Esophagus muscularis mucosa (tissue), 4 donors: ENCODE data around the gene TAS2R39. TPM values are rescaled to one million over a fixed set of nuclear protein-coding genes. Genes with fewer than 3 reads are reported as not detected.
"Not testable (repeated sequence)": the region's sequence is repeated elsewhere in the genome, so short reads cannot be mapped to it uniquely, and the experiment has no call there.

ENCODE experiments used
- DNase-seq: peaks from one replicate; pipeline ENCODE4 v3.0.0-alpha.2; 2017; ENCODE audit errors: extremely low spot score
- H3K27ac ChIP-seq, 4 donors: fragments of 200-600 bp; sonication (generic); replicated peaks in 1 of 4; 1 replicate in 3 of 4; 2 replicates in 1 of 4; pipeline ENCODE4 v1.5.1; 2016 to 2019; ENCODE audit warnings: mild to moderate bottlenecking in 1 of 4
- H3K27me3 ChIP-seq, 4 donors: fragments of 200-600 bp; sonication (generic); one replicate each; pipeline versions ENCODE4 v1.5.1 to v1.6.0; 2016 to 2019
- H3K36me3 ChIP-seq, 4 donors: fragments of 200-600 bp; sonication (generic); one replicate each; pipeline ENCODE4 v1.5.1; 2016 to 2019
- H3K4me1 ChIP-seq, 4 donors: fragments of 200-600 bp; sonication (generic); one replicate each; pipeline ENCODE4 v1.5.1; 2016 to 2019
- H3K4me3 ChIP-seq, 4 donors: fragments of 200-600 bp; sonication (generic); 1 replicate in 2 of 4; 2 replicates in 2 of 4; pipeline ENCODE4 v1.5.1; 2016 to 2019; ENCODE audit warnings: mild to moderate bottlenecking in 4 of 4, moderate library complexity in 1 of 4
- H3K9me3 ChIP-seq, 4 donors: fragments of 200-600 bp; sonication (generic); 1 replicate in 3 of 4; 2 replicates in 1 of 4; pipeline ENCODE4 v1.5.1; 2016 to 2019
- CTCF ChIP-seq, 3 experiments: fragments of 200-600 bp in 2 of 3; fragments of 450-650 bp in 1 of 3; sonication (generic) in 2 of 3; IDR thresholded peaks; one replicate each; pipeline ENCODE4 v1.5.1; 2017 to 2019; ENCODE audit warnings: antibody characterized with exemption in 3 of 3, mild to moderate bottlenecking in 2 of 3, moderate library complexity in 1 of 3
- EP300 ChIP-seq: sonication (generic); formaldehyde crosslinking; IDR thresholded peaks from one replicate; pipeline ENCODE4 v1.6.1; 2017; ENCODE audit warnings: antibody characterized with exemption
- POLR2A ChIP-seq: fragments of 450-650 bp; IDR thresholded peaks from one replicate; pipeline ENCODE4 v1.6.1; 2017; ENCODE audit warnings: antibody characterized with exemption, moderate library complexity, mild to moderate bottlenecking, low read depth
- POLR2AphosphoS5 ChIP-seq, 2 donors: sonication (generic); formaldehyde crosslinking; IDR thresholded peaks; one replicate each; pipeline ENCODE4 v1.6.1; 2017; ENCODE audit warnings: antibody characterized with exemption in 2 of 2
- WGBS: methylation state at CpG from one replicate; pipeline ENCODE4 v1.1.5; 2018; 5-methylcytosine and 5-hydroxymethylcytosine counted together
- intact Hi-C: fragments of 100-400 bp; cut with DNase I; formaldehyde crosslinking; loops from one replicate; pipeline ENCODE4 v1.15.1; 2023
- total RNA-seq, 4 donors: library from RNA; depleted of rRNA; stranded (reverse); fragments of >200 nt; gene quantifications; one replicate each; pipeline versions ENCODE4 v1.1.0 to v1.2.1, GENCODE V29; 2016

Gene TAS2R39
- not detected for total RNA-seq

- TF ChIP-seq CTCF (IDR thresholded peaks at IDR 0.05) = no peak
- TF ChIP-seq EP300 = no peak
- no peak for TF ChIP-seq POLR2AphosphoS5 (IDR thresholded peaks at IDR 0.05)
- TF ChIP-seq POLR2A = no peak
- DNase-seq = no peak
- no peak within 1 kb of the TSS for H3K4me3 ChIP-seq
- no peak within 1 kb of the TSS for H3K27ac ChIP-seq
- no peaks in the 10 kb centered on the region for H3K27me3 ChIP-seq
- 83% methylated on average over 3 of the region's 3 CpGs for WGBS
- no peaks in the 10 kb centered on the region for H3K4me1 ChIP-seq
- intact Hi-C loops = no loop called here
- H3K9me3 ChIP-seq = peaks cover 0 to 15% (median 4%) of the 10 kb centered on the region in 4 donors
- H3K36me3 ChIP-seq = no peaks in the 10 kb centered on the region
Observed at GRCh38 chr7:143183024-143183423, at the start of gene TAS2R39. TAS2R39 (plus strand) TSS chr7:143183419; CDS start chr7:143183419, 0 bp downstream.

GRCh38 chr7:143147070-143147469, 36.1 kb upstream of the TAS2R39 start:
- DNase-seq = no peak
- Histone ChIP-seq H3K36me3 (no peaks in the 10 kb centered on the region), H3K9me3 (no peaks in the 10 kb centered on the region), H3K4me3 (no peak overlapping the region), H3K4me1 (no peaks in the 10 kb centered on the region), H3K27ac (no peak overlapping the region), H3K27me3 (no peaks in the 10 kb centered on the region)
- TF ChIP-seq POLR2AphosphoS5 (IDR thresholded peaks at IDR 0.05) = no peak
- TF ChIP-seq EP300 = no peak
- no peak for TF ChIP-seq CTCF (IDR thresholded peaks at IDR 0.05)
- TF ChIP-seq POLR2A = no peak
- intact Hi-C loops = no loop called here

- intact Hi-C loops = no loop called here
- DNase-seq = no peak
- Histone ChIP-seq H3K36me3 (no peaks in the 10 kb centered on the region), H3K4me1 (no peaks in the 10 kb centered on the region), H3K27ac (no peak overlapping the region), H3K4me3 (no peak overlapping the region), H3K9me3 (no peaks in the 10 kb centered on the region), H3K27me3 (no peaks in the 10 kb centered on the region)
- 54% methylated on average over 4 of the region's 4 CpGs for WGBS
- TF ChIP-seq POLR2A (no peak), POLR2AphosphoS5 (IDR thresholded peaks at IDR 0.05) (no peak), EP300 (no peak), CTCF (IDR thresholded peaks at IDR 0.05) (no peak)
Observed at GRCh38 chr7:143148050-143148449, 35.2 kb upstream of the TAS2R39 start.

- H3K27ac ChIP-seq = no peak overlapping the region
- H3K36me3 ChIP-seq = no peaks in the 10 kb centered on the region
- H3K4me3 ChIP-seq = no peak overlapping the region
- intact Hi-C loops = no loop called here
- H3K27me3 ChIP-seq = no peaks in the 10 kb centered on the region
- H3K4me1 ChIP-seq = no peaks in the 10 kb centered on the region
- no peak for DNase-seq
- TF ChIP-seq EP300 (no peak), POLR2AphosphoS5 (IDR thresholded peaks at IDR 0.05) (no peak), POLR2A (no peak), CTCF (IDR thresholded peaks at IDR 0.05) (no peak)
- H3K9me3 ChIP-seq = no peaks in the 10 kb centered on the region
Observed at GRCh38 chr7:143148651-143149050, 34.6 kb upstream of the TAS2R39 start.

GRCh38 chr7:143150696-143151095, 32.5 kb upstream of the TAS2R39 start:
- intact Hi-C loops = not testable (repeated sequence)

GRCh38 chr7:143158617-143159016, 24.6 kb upstream of the TAS2R39 start:
- intact Hi-C loops, H3K36me3 ChIP-seq, H3K9me3 ChIP-seq, H3K4me1 ChIP-seq, H3K27me3 ChIP-seq, H3K27ac ChIP-seq, DNase-seq, H3K4me3 ChIP-seq: not testable (repeated sequence)
- WGBS = 89% methylated on average over 3 of the region's 3 CpGs

More at GRCh38 chr7:143150696-143151095, 32.5 kb upstream of the TAS2R39 start:
- H3K9me3 ChIP-seq, H3K27ac ChIP-seq, H3K4me3 ChIP-seq, DNase-seq, H3K27me3 ChIP-seq, H3K36me3 ChIP-seq, H3K4me1 ChIP-seq: not testable (repeated sequence)
- WGBS = 94% methylated on average over 6 of the region's 6 CpGs
